Cardiac atrium fibroblast (primary cell): ENCODE data around the gene CRYL1. TPM values are rescaled to one million over a fixed set of nuclear protein-coding genes. Genes with fewer than 3 reads are reported as not detected.

Experiments used
- total RNA-seq: library from RNA; depleted of rRNA; stranded (reverse); fragments of >200 nt; gene quantifications from 2 replicates; pipeline ENCODE4 v1.2.3, GENCODE V29; 2015

The CRYL1 gene, protein sequence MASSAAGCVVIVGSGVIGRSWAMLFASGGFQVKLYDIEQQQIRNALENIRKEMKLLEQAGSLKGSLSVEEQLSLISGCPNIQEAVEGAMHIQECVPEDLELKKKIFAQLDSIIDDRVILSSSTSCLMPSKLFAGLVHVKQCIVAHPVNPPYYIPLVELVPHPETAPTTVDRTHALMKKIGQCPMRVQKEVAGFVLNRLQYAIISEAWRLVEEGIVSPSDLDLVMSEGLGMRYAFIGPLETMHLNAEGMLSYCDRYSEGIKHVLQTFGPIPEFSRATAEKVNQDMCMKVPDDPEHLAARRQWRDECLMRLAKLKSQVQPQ
- total RNA-seq = 20.4 and 21.4 TPM in 2 replicates

GRCh38 chr13:20525601-20526544 lies at the start of gene CRYL1:
Gene CRYL1, minus strand, starts transcription at chr13:20525857. Its CDS starts 63 bp downstream, at chr13:20525794.

GRCh38 chr13:20566898-20567874 lies 41.5 kb upstream of the CRYL1 start, which contains the start of gene IFT88:
Gene IFT88, plus strand, starts transcription at chr13:20567157. Its CDS starts 7,229 bp downstream, at chr13:20574386.

Other genes with a start within 250 kb of the CRYL1 start
- gene IFT88, start 41.3 kb upstream of the CRYL1 start, total RNA-seq = 4.7 and 7.9 TPM in 2 replicates
- gene IL17D, start 177.8 kb upstream of the CRYL1 start, total RNA-seq = 3.1 and 3.7 TPM in 2 replicates
- 11.7 and 17.3 TPM in 2 replicates for gene EEF1AKMT1, start 248.1 kb upstream of the CRYL1 start, total RNA-seq